22Rv1 (cell line): ENCODE measurements around the gene CDX1.

Source experiments
- H3K27ac ChIP-seq: fragments of 450-650 bp; 2 replicates; pipeline ENCODE4 v1.5.1; 2017
- CTCF ChIP-seq: fragments of 450-650 bp; IDR thresholded peaks from 2 replicates; pipeline ENCODE4 v1.5.1; 2017; ENCODE audit warnings: mild to moderate bottlenecking
- ZFX ChIP-seq: fragments of 450-650 bp; IDR thresholded peaks from 2 replicates; pipeline ENCODE4 v1.6.1; 2017; ENCODE audit warnings: antibody characterized with exemption, borderline replicate concordance

The CDX1 gene

GRCh38 chr5:150137997-150138396 lies 28.6 kb upstream of the CDX1 start:
- TF ChIP-seq CTCF: no peak
- TF ChIP-seq ZFX: no peak

DNA sequence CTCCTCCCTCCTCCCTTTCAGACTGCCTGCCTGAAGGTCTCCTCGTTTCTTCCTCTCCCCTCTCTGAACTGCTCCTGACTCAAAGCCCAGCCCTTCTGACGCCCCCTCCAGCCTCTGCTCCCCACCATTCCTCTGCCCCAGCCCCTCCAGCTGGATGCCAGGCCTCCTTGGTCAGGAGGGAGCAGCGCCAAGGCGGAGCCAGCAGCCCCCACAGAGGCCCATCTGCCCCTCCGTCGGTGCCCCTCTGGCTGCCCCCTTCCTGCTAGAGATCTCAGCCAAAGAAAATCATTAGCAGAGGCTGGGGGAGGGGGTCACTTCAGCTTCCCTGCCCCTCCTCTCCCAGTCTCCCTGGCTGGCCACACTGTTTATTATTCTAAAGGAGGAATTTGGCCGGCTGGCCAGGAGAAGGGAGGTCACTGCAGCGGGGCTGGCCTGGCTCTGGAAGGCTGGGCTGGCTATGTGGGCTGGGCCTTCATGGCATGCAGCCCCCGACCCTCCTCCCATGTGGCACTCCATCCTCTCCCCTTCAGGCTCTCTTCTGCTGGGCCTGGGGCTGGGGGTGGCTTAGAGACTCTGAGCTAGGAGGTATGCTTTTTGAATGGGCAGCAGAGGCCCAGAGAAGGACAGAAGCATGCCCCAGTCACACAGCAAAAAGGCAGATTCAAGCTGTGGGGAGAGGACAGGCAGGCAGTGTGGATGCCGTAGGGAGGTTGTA lies 27.9 kb upstream of the CDX1 start:
- TF ChIP-seq CTCF (no peak), ZFX (no peak)
- H3K27ac ChIP-seq: no peak overlapping the region

More at GRCh38 chr5:150137997-150138396, 28.6 kb upstream of the CDX1 start:
- no peak overlapping the region for H3K27ac ChIP-seq

GRCh38 chr5:150139334-150139733 lies 27.2 kb upstream of the CDX1 start:
- no peak for TF ChIP-seq CTCF
- TF ChIP-seq ZFX: no peak
- no peak overlapping the region for H3K27ac ChIP-seq

DNA sequence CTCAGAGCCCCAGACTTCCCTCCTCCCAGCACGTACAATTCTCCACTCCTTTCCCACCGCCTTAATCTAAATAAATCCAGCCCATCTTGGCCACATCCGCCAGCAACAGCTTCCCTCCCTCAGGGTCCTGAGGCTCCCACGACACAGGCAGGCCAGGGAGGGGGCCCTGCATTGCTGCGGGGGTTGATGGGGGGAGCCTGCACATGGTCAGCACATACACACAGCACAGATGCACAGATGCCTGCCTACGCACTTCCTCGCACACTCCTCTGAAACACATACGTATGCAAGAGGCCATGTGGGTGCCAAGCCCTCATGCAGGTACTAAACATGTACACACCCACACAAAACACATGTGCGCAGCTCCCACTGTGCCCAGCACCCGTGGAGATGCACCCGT lies 25.7 kb upstream of the CDX1 start:
- no peak overlapping the region for H3K27ac ChIP-seq
- no peak for TF ChIP-seq ZFX
- no peak for TF ChIP-seq CTCF

DNA sequence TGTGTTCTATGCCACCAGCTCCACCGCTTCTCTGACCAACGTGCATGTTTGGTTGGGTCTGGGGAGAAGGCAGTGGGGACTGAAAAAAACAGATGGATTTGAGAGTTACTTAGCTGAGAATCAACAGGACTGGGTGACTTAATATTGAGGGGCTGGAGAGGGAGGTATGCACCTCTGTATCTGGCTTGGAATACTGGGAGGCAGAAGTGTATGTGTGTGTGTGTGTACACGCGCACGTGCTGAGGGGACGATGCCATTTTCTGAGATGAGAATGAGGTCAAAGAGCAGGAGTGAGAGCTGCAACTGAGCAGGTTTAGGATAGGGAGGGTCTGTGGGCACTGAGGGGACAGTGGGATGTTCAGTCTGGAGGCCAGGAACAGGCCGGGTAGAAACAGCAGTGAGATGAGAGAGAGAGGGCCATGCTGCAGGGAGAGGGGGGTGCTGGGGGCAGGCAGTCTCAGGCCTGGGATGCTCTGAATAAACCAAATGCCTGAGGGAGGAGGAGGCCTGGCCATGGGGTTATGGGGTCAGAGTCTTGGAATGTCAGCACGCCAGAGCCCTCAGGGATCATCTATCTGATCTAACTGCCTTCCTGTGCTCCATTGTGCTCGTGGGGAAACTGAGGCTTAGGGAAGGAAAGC lies 24.9 kb upstream of the CDX1 start:
- no peak for TF ChIP-seq ZFX
- TF ChIP-seq CTCF: no peak
- no peak overlapping the region for H3K27ac ChIP-seq

GRCh38 chr5:150142185-150142958 lies 24.2 kb upstream of the CDX1 start:
- TF ChIP-seq ZFX: no peak
- no peak for TF ChIP-seq CTCF
- no peak overlapping the region for H3K27ac ChIP-seq

DNA sequence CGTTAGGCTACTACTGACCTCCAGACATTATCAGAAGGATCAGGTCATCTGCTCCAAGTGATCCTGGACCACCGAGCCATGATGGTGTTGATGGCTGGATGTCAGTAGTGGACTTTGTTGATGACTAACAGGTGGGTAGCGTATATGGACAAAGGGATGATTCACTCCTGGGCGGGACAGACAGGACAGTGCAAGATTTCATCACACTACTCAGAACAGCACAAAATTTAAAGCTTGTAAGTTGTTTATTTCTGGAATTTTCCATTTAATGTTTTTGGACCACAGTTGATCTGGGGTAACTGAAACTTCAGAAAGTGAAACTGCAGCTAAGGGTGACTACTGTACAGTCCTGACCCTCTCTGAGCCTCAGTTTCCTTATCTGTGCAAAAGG lies 23.6 kb upstream of the CDX1 start:
- TF ChIP-seq ZFX (no peak), CTCF (no peak)
- no peak overlapping the region for H3K27ac ChIP-seq
